ENCODE measurements around the gene FAN1. TPM values are rescaled to one million over a fixed set of nuclear protein-coding genes. Genes with fewer than 3 reads are reported as not detected.
A peak's percentile ranks its signal among the peaks of the same experiment; 100 is the strongest.

FAN1 gene
- polyA plus RNA-seq, 1 experiment: 11.8 TPM

DNA sequence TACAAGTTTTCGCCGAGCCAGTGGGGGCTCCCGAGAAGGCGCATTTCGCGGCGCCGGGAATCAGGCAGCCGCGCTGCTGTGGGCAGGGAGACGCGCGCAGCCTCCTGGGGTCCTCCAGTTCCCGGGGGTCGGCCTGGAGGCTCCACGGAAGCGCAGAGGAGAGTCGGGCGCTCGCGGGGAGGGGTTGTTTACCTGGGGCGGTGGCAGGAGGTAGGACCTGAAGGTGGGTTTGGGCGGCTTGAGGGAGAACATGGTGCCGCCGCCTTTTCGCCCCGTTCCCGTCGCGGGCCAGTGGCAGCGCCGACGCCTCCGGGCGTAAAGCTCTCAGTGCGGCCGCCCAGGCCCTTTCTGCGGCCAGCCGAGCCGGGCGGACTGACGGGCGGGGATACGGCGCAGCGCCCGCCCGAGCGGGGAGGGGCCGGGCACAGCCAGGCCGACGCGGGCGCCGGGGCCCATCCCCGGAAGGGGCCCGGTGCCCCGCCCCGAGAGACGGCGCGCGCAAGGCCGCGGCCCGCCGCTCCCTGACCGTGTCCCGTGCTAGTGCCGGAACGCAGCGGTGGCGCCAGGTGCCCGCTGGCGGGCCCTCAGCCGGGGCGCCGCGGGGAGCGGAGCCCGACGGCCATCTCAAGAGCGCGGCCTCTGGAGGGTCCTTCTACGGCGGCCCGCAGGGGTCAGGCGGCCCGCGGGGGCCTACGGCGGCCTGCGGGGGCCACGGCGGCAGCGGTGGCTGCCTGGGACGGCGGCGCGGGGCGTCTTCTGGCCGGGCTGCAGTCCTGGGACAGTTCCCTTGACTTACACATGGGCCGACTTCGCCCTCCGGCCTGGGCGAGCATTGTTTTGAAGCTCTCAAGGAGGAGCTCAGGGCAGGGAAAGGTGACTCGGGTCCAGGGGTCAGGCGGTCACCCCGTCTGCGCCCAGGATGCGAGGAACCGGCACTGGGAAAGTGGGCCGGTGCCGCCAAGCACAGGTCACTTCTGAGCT is 87.8 kb downstream of the FAN1 start, which contains the start of gene MTMR10:
Gene MTMR10, minus strand, starts transcription at position 374 of the 981 bp plus-strand sequence. Its CDS starts 122 bp downstream, at position 252.
- ChIA-PET CTCF (interaction anchor here (2.6 kb wide), 1 partner anchor 137 kb away, joined by 19 read pairs; no protein-coding TSS in a partner anchor), POLR2A (interaction anchor here (0.6 to 2.0 kb wide), 6 partner anchors 9 to 138 kb away, joined by 3 to 8 read pairs (median 3); no protein-coding TSS in a partner anchor)
- Histone ChIP-seq H3K9me3 (ENCODE audit: control insufficient read depth, insufficient read depth, low read length) (no peaks in the 10 kb centered on the region; the same call in 1 of the 2 replicates), H3K4me3 (ENCODE audit: low read depth, low read length) (peak within 1 kb of the TSS; percentile 88), H3K27me3 (ENCODE audit: control insufficient read depth, insufficient read depth, low read length) (no peaks in the 10 kb centered on the region), H3K27ac (ENCODE audit: low read depth, low read length) (peak within 1 kb of the TSS; percentile 88)
- no peak for TF ChIP-seq CTCF (IDR thresholded peaks at IDR 0.05; ENCODE audit: low read depth, low read length)
- DNase-seq (ENCODE audit: low read depth, low spot score): peak; percentile 32

GRCh38 chr15:30992249-30992864 is 88.6 kb downstream of the FAN1 start:
- H3K4me3 ChIP-seq (ENCODE audit: low read depth, low read length): peak overlapping the region; percentile 88
- CTCF ChIA-PET: interaction anchor here (2.6 kb wide), 1 partner anchor 137 kb away, joined by 19 read pairs; no protein-coding TSS in a partner anchor
- no peak for DNase-seq (ENCODE audit: low read depth, low spot score)
- TF ChIP-seq CTCF (IDR thresholded peaks at IDR 0.05; ENCODE audit: low read depth, low read length): no peak
- POLR2A ChIA-PET: interaction anchor here (2.0 kb wide), 1 partner anchor 38 kb away, joined by 8 read pairs; no protein-coding TSS in a partner anchor
- H3K9me3 ChIP-seq (ENCODE audit: control insufficient read depth, insufficient read depth, low read length): no peaks in the 10 kb centered on the region; the same call in 1 of the 2 replicates
- H3K27me3 ChIP-seq (ENCODE audit: control insufficient read depth, insufficient read depth, low read length): no peaks in the 10 kb centered on the region
- no peak overlapping the region for H3K27ac ChIP-seq (ENCODE audit: low read depth, low read length)

Small RNA genes within 50 kb of the gene (small RNA-seq; reads per million reads assigned to genes)
- not detected for gene RNU6-466P (ENCODE audit: insufficient read length, low read depth)

Other genes starting within 250 kb of the FAN1 start
- 12.9 and 17.7 TPM in 2 replicates for gene MTMR10, start 87.7 kb downstream of the FAN1 start, polyA plus RNA-seq (2011; rRNA removed)
- not detected in 2 replicates for gene TRPM1, start 197.8 kb downstream of the FAN1 start, polyA plus RNA-seq (2011; rRNA removed)

Measured in AG04450 (cell line).